Transverse colon (tissue), 4 donors: ENCODE measurements around the gene LRRC37A. TPM values are rescaled to one million over a fixed set of nuclear protein-coding genes. Genes with fewer than 3 reads are reported as not detected.
"Not testable (repeated sequence)": the region's sequence is repeated elsewhere in the genome, so short reads cannot be mapped to it uniquely, and the experiment has no call there.

Experiments used
- DNase-seq: peaks from one replicate; pipeline ENCODE4 v3.0.0-alpha.2; 2019
- H3K27ac ChIP-seq, 4 donors: fragments of 200-600 bp; sonication (generic); 2 replicates each; pipeline ENCODE4 v1.5.1; 2016 to 2018; ENCODE audit warnings: inconsistent platforms in 4 of 4
- H3K27me3 ChIP-seq: fragments of 200-600 bp; sonication (generic); 2 replicates; pipeline ENCODE4 v1.5.1; 2017; ENCODE audit warnings: inconsistent platforms
- H3K36me3 ChIP-seq, 4 donors: fragments of 200-600 bp; sonication (generic); 2 replicates each; pipeline ENCODE4 v1.5.1; 2017 to 2019; ENCODE audit warnings: inconsistent platforms in 4 of 4
- H3K4me1 ChIP-seq, 4 donors: fragments of 200-600 bp; sonication (generic); 2 replicates each; pipeline ENCODE4 v1.5.1; 2017 to 2020; ENCODE audit warnings: inconsistent platforms in 4 of 4
- H3K4me3 ChIP-seq, 4 donors: fragments of 200-600 bp; sonication (generic); 1 replicate in 1 of 4; 2 replicates in 3 of 4; pipeline versions ENCODE4 v1.5.1 to v1.6.1; 2017 to 2019; ENCODE audit warnings: inconsistent platforms in 4 of 4
- H3K9me3 ChIP-seq, 2 donors: fragments of 200-600 bp; sonication (generic); 2 replicates each; pipeline ENCODE4 v1.5.1; 2017 to 2019; ENCODE audit warnings: inconsistent platforms in 2 of 2
- EP300 ChIP-seq: sonication (generic); formaldehyde crosslinking; IDR thresholded peaks from one replicate; pipeline ENCODE4 v1.6.1; 2017; ENCODE audit warnings: antibody characterized with exemption, low read depth
- POLR2A ChIP-seq: fragments of 450-650 bp; IDR thresholded peaks from one replicate; pipeline ENCODE4 v1.6.1; 2016; ENCODE audit warnings: antibody characterized with exemption, mild to moderate bottlenecking, moderate library complexity
- POLR2AphosphoS5 ChIP-seq, 3 donors: sonication (generic); formaldehyde crosslinking; IDR thresholded peaks; one replicate each; pipeline ENCODE4 v1.6.1; 2016; ENCODE audit warnings: antibody characterized with exemption in 3 of 3
- WGBS, 2 donors: methylation state at CpG; one replicate each; pipeline ENCODE4 v1.1.5; 2018; ENCODE audit warnings: low coverage in 1 of 2; 5-methylcytosine and 5-hydroxymethylcytosine counted together
- in situ Hi-C, 4 donors: fragments of 200-750 bp; cut with MboI; loops; one replicate each; pipeline versions ENCODE4 v1.15.0 to v1.15.1; 2017; ENCODE audit warnings: low sequenced_read_pairs in 3 of 4, low pct_ligation_motif_present in 1 of 4, low pct_unique_long_range_greater_than_20kb in 1 of 4
- intact Hi-C: fragments of 100-400 bp; cut with DNase I; formaldehyde crosslinking; loops from one replicate; pipeline ENCODE4 v1.15.1; 2023; ENCODE audit warnings: low total_unique reads
- total RNA-seq, 4 donors: library from RNA; depleted of rRNA; stranded (reverse); fragments of >200 nt; gene quantifications; one replicate each; pipeline ENCODE4 v1.1.0, GENCODE V29; 2016
- TF ChIP-seq, protein P1 (sequence below), 5 experiments: fragments of 200-600 bp in 3 of 5; fragments of 450-650 bp in 2 of 5; sonication (generic) in 3 of 5; IDR thresholded peaks; 1 replicate in 2 of 5; 2 replicates in 3 of 5; pipeline ENCODE4 v1.5.1; 2016 to 2017; ENCODE audit warnings: antibody characterized with exemption in 5 of 5, inconsistent platforms in 3 of 5, mild to moderate bottlenecking in 2 of 5, moderate library complexity in 1 of 5

The LRRC37A gene
- total RNA-seq, 4 donors from 2014 or later: 1.1 to 7.0 (median 2.5) TPM

DNA sequence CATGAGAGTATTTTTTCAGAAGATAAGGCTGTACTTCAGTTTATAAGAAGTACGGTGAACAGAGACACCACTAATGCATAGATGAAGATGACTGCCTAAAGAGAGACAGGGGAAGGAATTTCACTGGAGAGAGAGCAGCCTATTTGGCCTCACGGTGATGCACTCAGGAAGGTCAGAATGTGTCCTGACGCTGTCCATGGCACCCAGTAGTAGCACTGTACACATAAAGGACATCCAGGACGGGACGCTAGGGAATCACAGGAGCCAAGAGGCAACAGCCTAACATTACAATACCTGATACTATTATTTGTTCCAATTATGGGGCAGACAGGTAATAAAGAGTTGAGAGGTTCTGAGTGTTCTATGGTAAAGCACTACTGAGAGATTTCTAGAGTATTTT, 24.9 kb upstream of the LRRC37A start:
- H3K27me3 ChIP-seq: no peaks in the 10 kb centered on the region
- no peak for DNase-seq
- TF ChIP-seq EP300 (no peak), POLR2A (no peak)
- no peak overlapping the region for H3K27ac ChIP-seq
- H3K4me1 ChIP-seq: peaks cover 0 to 11% (median 7%) of the 10 kb centered on the region in 4 donors
- H3K4me3 ChIP-seq: no peak overlapping the region
- intact Hi-C loops (no loop called here), in situ Hi-C loops (loop anchor here in 3 of 4 donors (25.0 kb wide), 1 partner anchor 683 kb away; no protein-coding TSS in a partner anchor)
- WGBS, 2 donors: 75 to 76% methylated on average over 4 to 5 of the region's 5 CpGs
- no peaks in the 10 kb centered on the region for H3K9me3 ChIP-seq
- no peaks in the 10 kb centered on the region for H3K36me3 ChIP-seq

DNA sequence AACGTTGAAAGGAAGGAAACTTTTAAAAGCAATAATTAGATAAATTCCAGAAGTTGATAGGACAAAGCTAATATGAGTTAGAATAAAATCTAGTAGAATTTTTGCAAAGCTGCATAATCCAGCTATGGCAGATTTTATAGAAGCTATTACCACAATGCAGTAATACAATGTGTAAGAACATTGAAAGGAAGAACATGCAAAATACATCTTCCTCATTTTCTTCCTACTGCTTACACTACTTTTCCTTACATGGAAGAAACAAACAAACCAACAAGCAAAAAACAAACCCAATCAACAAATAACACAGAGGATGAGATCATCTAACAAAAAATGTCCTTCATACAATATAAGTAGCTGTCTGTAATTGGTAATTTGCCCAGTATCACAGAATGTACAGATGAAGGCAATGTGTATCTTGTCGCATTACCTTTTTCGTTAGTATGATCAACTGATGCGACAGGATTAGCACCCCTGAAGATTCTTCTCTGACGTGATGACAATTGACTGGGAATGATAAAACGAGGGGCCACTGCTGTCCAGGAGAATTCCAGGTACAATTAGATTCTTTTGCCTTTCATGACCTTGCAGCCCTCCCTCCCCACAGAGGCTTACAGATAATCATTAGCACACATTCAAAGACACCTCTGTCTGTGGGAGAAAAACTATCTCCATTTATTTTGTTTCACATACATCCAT, 21.2 kb upstream of the LRRC37A start:
- DNase-seq: no peak
- Histone ChIP-seq H3K4me3 (no peak overlapping the region), H3K27ac (no peak overlapping the region), H3K9me3 (no peaks in the 10 kb centered on the region), H3K4me1 (no peaks in the 10 kb centered on the region), H3K27me3 (no peaks in the 10 kb centered on the region), H3K36me3 (no peaks in the 10 kb centered on the region)
- intact Hi-C loops (no loop called here), in situ Hi-C loops (loop anchor here in 3 of 4 donors (25.0 kb wide), 1 partner anchor 686 kb away; no protein-coding TSS in a partner anchor)
- WGBS, 2 donors: 79 to 97% methylated on average over 4 to 6 of the region's 6 CpGs
- TF ChIP-seq, protein P1, sequence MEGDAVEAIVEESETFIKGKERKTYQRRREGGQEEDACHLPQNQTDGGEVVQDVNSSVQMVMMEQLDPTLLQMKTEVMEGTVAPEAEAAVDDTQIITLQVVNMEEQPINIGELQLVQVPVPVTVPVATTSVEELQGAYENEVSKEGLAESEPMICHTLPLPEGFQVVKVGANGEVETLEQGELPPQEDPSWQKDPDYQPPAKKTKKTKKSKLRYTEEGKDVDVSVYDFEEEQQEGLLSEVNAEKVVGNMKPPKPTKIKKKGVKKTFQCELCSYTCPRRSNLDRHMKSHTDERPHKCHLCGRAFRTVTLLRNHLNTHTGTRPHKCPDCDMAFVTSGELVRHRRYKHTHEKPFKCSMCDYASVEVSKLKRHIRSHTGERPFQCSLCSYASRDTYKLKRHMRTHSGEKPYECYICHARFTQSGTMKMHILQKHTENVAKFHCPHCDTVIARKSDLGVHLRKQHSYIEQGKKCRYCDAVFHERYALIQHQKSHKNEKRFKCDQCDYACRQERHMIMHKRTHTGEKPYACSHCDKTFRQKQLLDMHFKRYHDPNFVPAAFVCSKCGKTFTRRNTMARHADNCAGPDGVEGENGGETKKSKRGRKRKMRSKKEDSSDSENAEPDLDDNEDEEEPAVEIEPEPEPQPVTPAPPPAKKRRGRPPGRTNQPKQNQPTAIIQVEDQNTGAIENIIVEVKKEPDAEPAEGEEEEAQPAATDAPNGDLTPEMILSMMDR (IDR thresholded peaks at IDR 0.05): no peak
- TF ChIP-seq EP300: no peak
- TF ChIP-seq POLR2A: no peak
- TF ChIP-seq POLR2AphosphoS5 (IDR thresholded peaks at IDR 0.05): no peak

DNA sequence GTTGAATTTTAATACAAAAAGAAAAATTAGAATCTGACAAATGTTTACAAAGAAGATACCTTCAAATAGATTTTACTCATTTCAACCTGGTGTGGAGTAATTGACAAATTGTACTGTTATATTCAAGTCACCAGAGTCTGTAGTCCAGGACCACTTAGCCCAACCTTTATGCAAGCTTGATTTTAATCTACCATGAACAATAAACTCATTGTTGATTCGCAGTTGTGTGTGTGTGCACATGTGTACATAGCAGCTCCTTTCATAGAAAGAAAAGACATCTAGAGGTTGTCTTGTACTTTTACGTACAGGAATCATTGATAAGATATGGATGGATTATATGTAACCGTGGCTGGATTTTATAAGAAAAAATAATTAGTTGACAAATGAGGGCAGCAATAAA, 20.7 kb upstream of the LRRC37A start:
- in situ Hi-C loops (loop anchor here in 3 of 4 donors (25.0 kb wide), 1 partner anchor 687 kb away; no protein-coding TSS in a partner anchor), intact Hi-C loops (no loop called here)
- no peaks in the 10 kb centered on the region for H3K27me3 ChIP-seq
- H3K36me3 ChIP-seq: no peaks in the 10 kb centered on the region
- no peaks in the 10 kb centered on the region for H3K9me3 ChIP-seq
- no peak overlapping the region for H3K27ac ChIP-seq
- H3K4me1 ChIP-seq: no peaks in the 10 kb centered on the region
- 55 to 68% methylated on average over 3 of the region's 3 CpGs for WGBS, 2 donors
- no peak overlapping the region for H3K4me3 ChIP-seq
- DNase-seq: no peak
- TF ChIP-seq POLR2A: no peak
- TF ChIP-seq, protein P1 (IDR thresholded peaks at IDR 0.05): no peak
- no peak for TF ChIP-seq EP300
- no peak for TF ChIP-seq POLR2AphosphoS5 (IDR thresholded peaks at IDR 0.05)

DNA sequence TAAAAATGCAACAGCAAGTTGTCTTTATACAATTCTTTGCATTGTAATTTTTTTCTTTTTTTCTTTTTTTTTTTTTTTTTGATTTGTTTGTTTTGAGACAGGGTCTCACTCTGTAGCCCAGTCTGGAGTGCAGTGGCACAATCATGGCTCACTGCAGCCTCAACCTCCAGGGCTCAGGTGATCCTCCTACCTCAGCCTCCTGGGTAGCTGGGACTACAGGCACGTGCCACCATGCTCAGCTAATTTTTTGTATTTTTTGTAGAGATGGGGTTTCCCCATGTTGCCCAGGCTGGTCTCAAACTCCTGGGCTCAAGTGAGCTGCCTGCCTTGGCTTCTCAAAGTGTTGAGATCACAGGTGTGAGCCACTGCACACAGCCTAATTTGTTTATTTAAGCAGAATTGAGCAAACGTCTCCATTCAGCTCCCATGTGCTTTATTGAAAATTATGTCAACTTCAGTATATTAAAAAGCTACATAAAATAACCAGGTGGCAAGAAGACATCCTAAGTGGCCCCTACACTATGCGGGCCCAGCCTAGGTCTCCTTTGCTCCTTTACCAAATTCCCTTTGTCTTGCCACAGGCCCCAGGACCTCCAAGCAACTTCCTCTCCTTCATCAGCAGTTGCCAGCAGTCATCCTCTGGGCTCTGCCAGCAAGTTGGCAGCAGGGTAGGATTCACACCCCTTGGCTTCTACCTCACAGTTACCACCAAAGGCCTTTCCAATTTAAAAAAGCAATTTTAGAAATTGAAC, 18.0 kb upstream of the LRRC37A start:
- H3K4me1 ChIP-seq, intact Hi-C loops, H3K27ac ChIP-seq, H3K9me3 ChIP-seq, DNase-seq, H3K36me3 ChIP-seq, H3K4me3 ChIP-seq, in situ Hi-C loops, H3K27me3 ChIP-seq: not testable (repeated sequence)
- WGBS, 2 donors: 65% methylated on average over 3 of the region's 3 CpGs; no CpG with 5 or more reads in 1 of the 2 donors

DNA sequence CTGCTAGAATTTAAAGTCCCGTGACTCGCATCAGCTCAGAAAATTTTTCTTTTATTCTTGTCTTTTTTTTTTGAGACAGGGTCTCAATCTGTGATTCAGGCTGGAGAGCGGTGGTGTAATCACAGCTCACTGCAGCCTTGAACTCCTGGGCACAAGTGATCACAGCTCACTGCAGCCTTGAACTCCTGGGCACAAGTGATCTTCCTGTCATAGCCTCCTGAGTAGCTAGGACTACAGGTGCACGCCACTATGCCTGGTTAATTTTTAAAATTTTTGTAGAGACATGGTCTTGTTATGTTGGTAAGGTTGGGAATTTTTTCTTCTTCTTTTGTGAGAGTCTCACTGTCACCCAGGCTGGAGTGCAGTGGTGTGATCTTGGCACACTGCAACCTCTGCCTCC, 13.6 kb upstream of the LRRC37A start:
- H3K4me1 ChIP-seq, H3K27me3 ChIP-seq, intact Hi-C loops, H3K9me3 ChIP-seq, H3K4me3 ChIP-seq, H3K36me3 ChIP-seq, DNase-seq, H3K27ac ChIP-seq: not testable (repeated sequence)
- in situ Hi-C loops: loop anchor here in 1 of 4 donors (10.0 kb wide), 1 partner anchor 277 kb away; no protein-coding TSS in a partner anchor
- WGBS, 2 donors: 89 to 95% methylated on average over 3 to 4 of the region's 4 CpGs

DNA sequence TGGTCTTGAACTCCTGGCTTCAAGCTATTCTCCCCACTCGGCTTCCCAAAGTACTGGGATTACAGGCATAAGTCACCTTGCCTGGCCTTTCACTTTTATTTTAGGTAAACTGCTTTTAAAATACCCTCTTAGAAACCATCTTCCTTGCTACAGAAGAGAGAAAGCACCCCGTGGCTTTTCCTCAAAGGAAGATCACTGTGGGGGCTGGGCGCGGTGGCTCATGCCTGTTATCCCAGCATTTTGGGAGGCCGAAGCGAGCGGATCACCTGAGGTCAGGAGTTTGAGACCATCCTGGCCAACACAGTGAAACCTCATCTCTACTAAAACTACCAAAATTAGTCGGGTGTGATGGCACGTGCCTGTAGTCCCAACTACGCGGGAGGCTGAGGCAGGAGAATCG, 12.3 kb upstream of the LRRC37A start:
- DNase-seq, H3K36me3 ChIP-seq, H3K9me3 ChIP-seq, H3K27me3 ChIP-seq, H3K4me1 ChIP-seq, H3K4me3 ChIP-seq, H3K27ac ChIP-seq, intact Hi-C loops: not testable (repeated sequence)
- in situ Hi-C loops: loop anchor here in 1 of 4 donors (10.0 kb wide), 1 partner anchor 278 kb away; no protein-coding TSS in a partner anchor
- 100% methylated on average over 1 to 9 of the region's 12 CpGs for WGBS, 2 donors

DNA sequence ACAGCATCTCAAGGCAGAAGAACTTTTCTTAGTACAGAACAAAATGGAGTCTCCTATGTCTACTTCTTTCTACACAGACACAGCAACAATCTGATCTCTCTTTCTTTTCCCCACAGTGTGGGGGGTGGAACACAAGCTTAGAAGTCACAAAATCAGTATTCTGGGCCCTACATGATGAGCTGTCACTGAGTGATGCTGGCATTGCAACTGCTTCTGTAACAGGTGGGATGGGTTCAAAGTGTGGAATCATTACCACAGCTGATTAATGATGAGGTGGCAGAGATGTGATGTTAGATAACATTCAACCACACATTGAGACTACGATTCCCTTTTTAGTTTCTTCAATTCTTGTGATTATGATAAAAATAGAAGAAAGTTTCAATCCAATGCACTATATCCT, 10.5 kb upstream of the LRRC37A start:
- H3K4me3 ChIP-seq, H3K4me1 ChIP-seq, H3K27me3 ChIP-seq, intact Hi-C loops, H3K9me3 ChIP-seq, H3K27ac ChIP-seq, H3K36me3 ChIP-seq, DNase-seq: not testable (repeated sequence)
- WGBS, 2 donors: 88% methylated on average over 1 of the region's 1 CpG; no CpG with 5 or more reads in 1 of the 2 donors
- in situ Hi-C loops: loop anchor here in 1 of 4 donors (10.0 kb wide), 1 partner anchor 280 kb away; no protein-coding TSS in a partner anchor

DNA sequence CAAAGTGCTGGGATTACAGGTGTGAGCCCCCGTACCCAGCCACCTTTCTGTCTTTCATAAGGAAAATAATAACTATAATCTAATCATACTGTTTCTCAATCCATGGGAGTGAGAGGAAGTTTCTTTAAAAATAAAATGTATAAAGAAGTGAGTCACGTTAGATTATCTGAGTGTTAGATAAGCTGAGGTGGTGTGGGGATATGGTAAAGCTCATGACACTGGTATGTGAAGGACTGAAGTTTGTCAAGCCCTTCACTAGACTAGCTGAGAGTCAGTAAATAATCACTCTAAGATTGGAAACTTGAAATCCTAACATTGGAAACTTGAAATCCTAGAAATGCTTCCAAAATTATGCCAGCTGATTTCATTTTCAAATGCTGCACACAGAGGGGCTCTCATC, 9.4 kb upstream of the LRRC37A start:
- WGBS, 2 donors: 72 to 83% methylated on average over 2 of the region's 2 CpGs
- H3K27me3 ChIP-seq, H3K4me1 ChIP-seq, DNase-seq, H3K4me3 ChIP-seq, H3K36me3 ChIP-seq, intact Hi-C loops, H3K9me3 ChIP-seq, H3K27ac ChIP-seq: not testable (repeated sequence)
- in situ Hi-C loops: loop anchor here in 1 of 4 donors (10.0 kb wide), 1 partner anchor 281 kb away; no protein-coding TSS in a partner anchor
